RCC 7860 (cell line): ENCODE data around the gene NOBOX.
"Not testable (repeated sequence)": the region's sequence is repeated elsewhere in the genome, so short reads cannot be mapped to it uniquely, and the experiment has no call there.

Experiments
- DNase-seq: peaks from one replicate; pipeline ENCODE4 v3.0.0-alpha.2; 2015; ENCODE audit warnings: low spot score
- FAIRE-seq: peaks from 2 replicates; lab custom pipeline; 2012; peaks lifted over from hg19 to GRCh38; lab: Jason Lieb, UNC

The NOBOX gene

GRCh38 chr7:144397086-144397485, 6.4 kb downstream of the NOBOX start:
- DNase-seq (no peak), FAIRE-seq (no peak)

GRCh38 chr7:144391823-144392255, 11.7 kb downstream of the NOBOX start:
- DNase-seq: peak; percentile 65

GRCh38 chr7:144391014-144391413, 12.5 kb downstream of the NOBOX start:
- DNase-seq (no peak), FAIRE-seq (no peak)

More at GRCh38 chr7:144391823-144392255, 11.7 kb downstream of the NOBOX start:
- peak; percentile 73 for FAIRE-seq

GRCh38 chr7:144390481-144390880, 13.0 kb downstream of the NOBOX start:
- DNase-seq (no peak), FAIRE-seq (no peak)

- no peak for FAIRE-seq
- no peak for DNase-seq
Observed at GRCh38 chr7:144388950-144389349, 14.5 kb downstream of the NOBOX start.

- peak; percentile 78 for DNase-seq
- peak; percentile 67 for FAIRE-seq
Observed at GRCh38 chr7:144386741-144387140, 16.8 kb downstream of the NOBOX start.

- FAIRE-seq: no peak
- peak; percentile 91 for DNase-seq
Observed at GRCh38 chr7:144384555-144385245, 18.8 kb downstream of the NOBOX start.

GRCh38 chr7:144384071-144384470, 19.4 kb downstream of the NOBOX start:
- DNase-seq (peak; percentile 96), FAIRE-seq (peak; percentile 96)

- DNase-seq: no peak
- FAIRE-seq: no peak
Observed at GRCh38 chr7:144379776-144380384, 23.6 kb downstream of the NOBOX start.

- peak; percentile 26 for DNase-seq
- FAIRE-seq: no peak
Observed at GRCh38 chr7:144378651-144379050, 24.8 kb downstream of the NOBOX start.

- not testable (repeated sequence) for FAIRE-seq, DNase-seq
Observed at GRCh38 chr7:144369221-144369620, 34.3 kb downstream of the NOBOX start.

- DNase-seq, FAIRE-seq: not testable (repeated sequence)
Observed at GRCh38 chr7:144367250-144367649, 36.2 kb downstream of the NOBOX start.

- not testable (repeated sequence) for FAIRE-seq, DNase-seq
Observed at GRCh38 chr7:144365523-144365922, 38.0 kb downstream of the NOBOX start.

- not testable (repeated sequence) for FAIRE-seq, DNase-seq
Observed at GRCh38 chr7:144362061-144362460, 41.4 kb downstream of the NOBOX start.

GRCh38 chr7:144356860-144357259, 46.6 kb downstream of the NOBOX start:
- not testable (repeated sequence) for FAIRE-seq

GRCh38 chr7:144356185-144356584, 47.3 kb downstream of the NOBOX start:
- not testable (repeated sequence) for FAIRE-seq, DNase-seq

More at GRCh38 chr7:144356860-144357259, 46.6 kb downstream of the NOBOX start:
- DNase-seq: not testable (repeated sequence)

GRCh38 chr7:144355176-144355822, 48.2 kb downstream of the NOBOX start, which contains the start of gene ARHGEF5:
TSS of gene ARHGEF5 (plus strand) at chr7:144355402. CDS start at chr7:144362670, 7,268 bp downstream.
- FAIRE-seq, DNase-seq: not testable (repeated sequence)

GRCh38 chr7:144351667-144352066, 51.8 kb downstream of the NOBOX start:
- DNase-seq, FAIRE-seq: not testable (repeated sequence)

GRCh38 chr7:144348625-144349024, 54.9 kb downstream of the NOBOX start:
- not testable (repeated sequence) for FAIRE-seq, DNase-seq
